Spleen (tissue), 11 donors: ENCODE data around the gene DAD1. TPM values are rescaled to one million over a fixed set of nuclear protein-coding genes. Genes with fewer than 3 reads are reported as not detected.

Source experiments
- DNase-seq: peaks from one replicate; pipeline ENCODE4 v3.0.0-alpha.2; 2020
- H3K27ac ChIP-seq, 8 donors: fragments of 200-600 bp; sonication (generic) in 7 of 8; 1 replicate in 4 of 8; 2 replicates in 4 of 8; pipeline versions ENCODE4 v1.5.0 to v1.8.0; 2016 to 2021; ENCODE audit warnings: inconsistent platforms in 4 of 8, mild to moderate bottlenecking in 4 of 8, moderate library complexity in 1 of 8
- H3K27me3 ChIP-seq, 7 donors: fragments of 200-600 bp; sonication (generic) in 6 of 7; replicated peaks in 1 of 7; 1 replicate in 4 of 7; 2 replicates in 3 of 7; pipeline versions ENCODE4 v1.5.0 to v1.8.0; 2016 to 2021; ENCODE audit warnings: inconsistent platforms in 3 of 7, mild to moderate bottlenecking in 1 of 7
- H3K36me3 ChIP-seq, 6 donors: fragments of 200-600 bp; sonication (generic) in 5 of 6; 1 replicate in 4 of 6; 2 replicates in 2 of 6; pipeline versions ENCODE4 v1.5.0 to v1.8.0; 2016 to 2021; ENCODE audit warnings: inconsistent platforms in 2 of 6
- H3K4me1 ChIP-seq, 6 donors: fragments of 200-600 bp; sonication (generic) in 5 of 6; 1 replicate in 3 of 6; 2 replicates in 3 of 6; pipeline versions ENCODE4 v1.5.0 to v1.8.0; 2016 to 2021; ENCODE audit warnings: inconsistent platforms in 3 of 6
- H3K4me3 ChIP-seq, 8 donors: fragments of 200-600 bp; sonication (generic) in 7 of 8; 1 replicate in 4 of 8; 2 replicates in 4 of 8; pipeline versions ENCODE4 v1.5.0 to v1.8.0; 2016 to 2021; ENCODE audit warnings: inconsistent platforms in 4 of 8, mild to moderate bottlenecking in 4 of 8, moderate library complexity in 2 of 8
- H3K9me3 ChIP-seq, 8 donors: fragments of 200-600 bp; sonication (generic) in 7 of 8; 1 replicate in 4 of 8; 2 replicates in 4 of 8; pipeline versions ENCODE4 v1.5.0 to v1.8.0; 2016 to 2021; ENCODE audit warnings: inconsistent platforms in 4 of 8
- CTCF ChIP-seq, 11 experiments: fragments of 200-600 bp in 7 of 11; fragments of 450-650 bp in 4 of 11; sonication (generic) in 4 of 11; IDR thresholded peaks in 8 of 11; conservative IDR thresholded peaks in 3 of 11; 1 replicate in 7 of 11; 2 replicates in 4 of 11; pipeline versions ENCODE4 v1.4.0 to v1.8.0; 2016 to 2021; ENCODE audit warnings: antibody characterized with exemption in 11 of 11, inconsistent platforms in 4 of 11, mild to moderate bottlenecking in 1 of 11
- POLR2A ChIP-seq, 3 donors: fragments of 450-650 bp; IDR thresholded peaks; one replicate each; pipeline ENCODE4 v1.5.1; 2017; ENCODE audit warnings: antibody characterized with exemption in 3 of 3, mild to moderate bottlenecking in 1 of 3
- POLR2AphosphoS5 ChIP-seq, 3 donors: sonication (generic); formaldehyde crosslinking; IDR thresholded peaks; one replicate each; pipeline ENCODE4 v1.5.1; 2017; ENCODE audit warnings: antibody characterized with exemption in 3 of 3
- WGBS, 5 donors: extraction: QIAGEN DNeasy Blood & Tissue Kit in 3 of 5; methylation state at CpG; one replicate each; pipeline versions ENCODE4 v1.1.5 to v1.1.7; 2013 to 2018; 5-methylcytosine and 5-hydroxymethylcytosine counted together
- intact Hi-C: fragments of 100-400 bp; cut with DNase I; formaldehyde crosslinking; loops from one replicate; pipeline ENCODE4 v1.15.0; 2023; ENCODE audit warnings: low total_unique reads
- polyA plus RNA-seq, 3 donors: library from polyadenylated mRNA; stranded (reverse); fragments of 200-250 nt; gene quantifications; one replicate each; pipeline ENCODE4 v1.2.1, GENCODE V29; 2013
- total RNA-seq, 7 donors: library from RNA; depleted of rRNA in 3 of 7; stranded (reverse); fragments of >200 nt in 3 of 7; fragmentation: NEBNext Ultra II Directional in 4 of 7; extraction: Animal tissue kit (Norgen Biotek cat#: 25700) in 4 of 7; gene quantifications; one replicate each; pipeline versions ENCODE4 v1.1.0 to v1.2.1, GENCODE V29; 2016 to 2021
- donor health status: healthy with polysubstance abuse.
- donor health status: DM: no; HTN: no; CAD: no; lungs with moderate emphysema.
- donor health status: DM: no; HTN: no; CAD: no.
- donor health status: Bipolar disorder and iron deficiency.
- donor health status: healthy.
- donor health status: DM: no; HTN: no; CAD: no.
- donor health status: DM: yes; HTN: yes; CAD: no.

The DAD1 gene
- total and polyA plus RNA-seq, 10 donors = 102 to 176 (median 129) TPM

- H3K4me1 ChIP-seq = peaks cover 15 to 95% (median 39%) of the 10 kb centered on the region in 6 donors
- WGBS, 5 donors = 28 to 36% (median 32%) methylated on average over 3 of the region's 3 CpGs
- no peaks in the 10 kb centered on the region for H3K36me3 ChIP-seq
- TF ChIP-seq CTCF (IDR thresholded peaks at IDR 0.05 in 8 of 11, conservative IDR thresholded peaks at IDR 0.05 in 3 of 11) (no peak), POLR2AphosphoS5 (IDR thresholded peaks at IDR 0.05) (no peak), POLR2A (IDR thresholded peaks at IDR 0.05) (no peak)
- H3K27ac ChIP-seq = peak overlapping the region; percentile 3 to 96 (median 68)
- H3K27me3 ChIP-seq = no peaks in the 10 kb centered on the region
- DNase-seq = no peak
- intact Hi-C loops = no loop called here
- H3K9me3 ChIP-seq = no peaks in the 10 kb centered on the region
- H3K4me3 ChIP-seq = peak overlapping the region in 2 of 8 donors; percentile 1 to 48
Observed at GRCh38 chr14:22532345-22533056, 56.5 kb downstream of the DAD1 start.

GRCh38 chr14:22531451-22532344 is 57.3 kb downstream of the DAD1 start:
- H3K36me3 ChIP-seq = no peaks in the 10 kb centered on the region
- TF ChIP-seq CTCF (IDR thresholded peaks at IDR 0.05 in 8 of 11, conservative IDR thresholded peaks at IDR 0.05 in 3 of 11) = no peak
- TF ChIP-seq POLR2A (IDR thresholded peaks at IDR 0.05) = no peak
- no peak for TF ChIP-seq POLR2AphosphoS5 (IDR thresholded peaks at IDR 0.05)
- intact Hi-C loops = no loop called here
- no peaks in the 10 kb centered on the region for H3K27me3 ChIP-seq
- WGBS, 5 donors = 41 to 68% (median 59%) methylated on average over 5 of the region's 5 CpGs
- no peak for DNase-seq
- peak overlapping the region; percentile 11 to 96 (median 68) for H3K27ac ChIP-seq
- H3K4me1 ChIP-seq = peaks cover 15 to 93% (median 39%) of the 10 kb centered on the region in 6 donors
- no peaks in the 10 kb centered on the region for H3K9me3 ChIP-seq
- H3K4me3 ChIP-seq = peak overlapping the region in 3 of 8 donors; percentile 1 to 48 (median 6)

GRCh38 chr14:22530127-22530526 is 58.9 kb downstream of the DAD1 start:
- H3K36me3 ChIP-seq = no peaks in the 10 kb centered on the region
- H3K4me3 ChIP-seq = peak overlapping the region in 1 of 8 donors; percentile 14
- peak overlapping the region in 6 of 8 donors; percentile 8 to 96 (median 78) for H3K27ac ChIP-seq
- H3K9me3 ChIP-seq = no peaks in the 10 kb centered on the region
- no peaks in the 10 kb centered on the region for H3K27me3 ChIP-seq
- 58 to 80% (median 71%) methylated on average over 1 of the region's 1 CpG for WGBS, 5 donors
- no peak for DNase-seq
- intact Hi-C loops = no loop called here
- no peak for TF ChIP-seq CTCF (IDR thresholded peaks at IDR 0.05 in 8 of 11, conservative IDR thresholded peaks at IDR 0.05 in 3 of 11)
- TF ChIP-seq POLR2A (IDR thresholded peaks at IDR 0.05) = no peak
- no peak for TF ChIP-seq POLR2AphosphoS5 (IDR thresholded peaks at IDR 0.05)
- H3K4me1 ChIP-seq = peaks cover 15 to 86% (median 38%) of the 10 kb centered on the region in 6 donors

GRCh38 chr14:22526744-22527143 is 62.3 kb downstream of the DAD1 start:
- Histone ChIP-seq H3K27me3 (no peaks in the 10 kb centered on the region), H3K9me3 (no peaks in the 10 kb centered on the region), H3K27ac (peak overlapping the region in 6 of 8 donors; percentile 17 to 90 (median 78)), H3K4me3 (peak overlapping the region in 2 of 8 donors; percentile 12 to 15), H3K4me1 (peaks cover 5 to 86% (median 32%) of the 10 kb centered on the region in 6 donors), H3K36me3 (no peaks in the 10 kb centered on the region)
- no peak for DNase-seq
- TF ChIP-seq POLR2A (IDR thresholded peaks at IDR 0.05) (no peak), CTCF (IDR thresholded peaks at IDR 0.05 in 8 of 11, conservative IDR thresholded peaks at IDR 0.05 in 3 of 11) (no peak), POLR2AphosphoS5 (IDR thresholded peaks at IDR 0.05) (no peak)
- intact Hi-C loops = no loop called here
- 62 to 91% (median 74%) methylated on average over 1 of the region's 1 CpG for WGBS, 5 donors
